Measurements from ENCODE around the gene PALS2. TPM values are rescaled to one million over a fixed set of nuclear protein-coding genes. Genes with fewer than 3 reads are reported as not detected.

PALS2 gene
- total and polyA plus RNA-seq, 2 donors from 2014 or later, result 5.6 to 35.6 TPM

DNA sequence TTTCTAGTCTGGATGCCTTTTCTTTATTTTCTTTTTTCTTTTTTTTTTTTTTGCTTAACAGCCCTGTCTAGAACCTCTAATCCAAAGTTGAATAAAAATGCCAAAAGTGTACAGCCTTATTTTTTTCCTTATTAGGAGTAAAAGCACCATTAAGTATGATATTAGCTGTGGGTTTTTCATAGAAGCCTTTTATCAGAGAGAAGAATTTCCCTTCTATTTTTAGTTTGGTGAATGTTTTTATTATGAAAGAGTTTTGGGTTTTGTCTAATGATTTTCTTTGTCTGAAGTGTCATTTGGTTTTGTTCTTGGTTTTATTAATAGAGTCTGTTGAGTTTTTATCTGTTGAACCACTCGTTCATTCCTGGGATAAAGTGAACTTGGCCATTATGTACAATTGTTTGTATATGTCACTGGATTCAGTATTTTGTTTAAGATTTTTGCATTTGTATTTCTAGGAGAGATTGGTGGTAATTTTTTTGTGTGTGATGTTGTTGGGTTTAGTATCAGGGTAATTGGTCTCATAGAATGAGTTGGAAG is 49.5 kb downstream of the PALS2 start:
- FAIRE-seq, result no peak
- H3K4me1 ChIP-seq (ENCODE audit: control insufficient read depth in 2 of 3, insufficient read depth in 2 of 3, low read depth in 1 of 3, low read length in 3 of 3), result no peaks in the 10 kb centered on the region
- H3K36me3 ChIP-seq (ENCODE audit: control insufficient read depth in 2 of 3, insufficient read depth in 3 of 3, low read length in 3 of 3), result no peaks in the 10 kb centered on the region
- peaks cover 0 to 3% (median 0%) of the 10 kb centered on the region in 3 donors for H3K9me3 ChIP-seq (ENCODE audit: control insufficient read depth in 2 of 3, insufficient read depth in 1 of 3, low read length in 3 of 3)
- H3K4me3 ChIP-seq (ENCODE audit: low read length in 3 of 3), result no peak overlapping the region
- DNase-seq, result no peak
- no peak overlapping the region for H3K27ac ChIP-seq (ENCODE audit: low read depth in 2 of 2, low read length in 2 of 2)
- no peak overlapping the region for H3K9ac ChIP-seq (ENCODE audit: low read length in 3 of 3)
- H3K27me3 ChIP-seq (ENCODE audit: control insufficient read depth, insufficient read depth, low read length), result no peaks in the 10 kb centered on the region
- intact Hi-C loops (cut with DNase I), result no loop called here
- TF ChIP-seq, protein P1, sequence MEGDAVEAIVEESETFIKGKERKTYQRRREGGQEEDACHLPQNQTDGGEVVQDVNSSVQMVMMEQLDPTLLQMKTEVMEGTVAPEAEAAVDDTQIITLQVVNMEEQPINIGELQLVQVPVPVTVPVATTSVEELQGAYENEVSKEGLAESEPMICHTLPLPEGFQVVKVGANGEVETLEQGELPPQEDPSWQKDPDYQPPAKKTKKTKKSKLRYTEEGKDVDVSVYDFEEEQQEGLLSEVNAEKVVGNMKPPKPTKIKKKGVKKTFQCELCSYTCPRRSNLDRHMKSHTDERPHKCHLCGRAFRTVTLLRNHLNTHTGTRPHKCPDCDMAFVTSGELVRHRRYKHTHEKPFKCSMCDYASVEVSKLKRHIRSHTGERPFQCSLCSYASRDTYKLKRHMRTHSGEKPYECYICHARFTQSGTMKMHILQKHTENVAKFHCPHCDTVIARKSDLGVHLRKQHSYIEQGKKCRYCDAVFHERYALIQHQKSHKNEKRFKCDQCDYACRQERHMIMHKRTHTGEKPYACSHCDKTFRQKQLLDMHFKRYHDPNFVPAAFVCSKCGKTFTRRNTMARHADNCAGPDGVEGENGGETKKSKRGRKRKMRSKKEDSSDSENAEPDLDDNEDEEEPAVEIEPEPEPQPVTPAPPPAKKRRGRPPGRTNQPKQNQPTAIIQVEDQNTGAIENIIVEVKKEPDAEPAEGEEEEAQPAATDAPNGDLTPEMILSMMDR (IDR thresholded peaks at IDR 0.05; ENCODE audit: borderline replicate concordance, extremely low read depth, insufficient read depth), result no peak

Other genes with a start within 250 kb of the PALS2 start
- 11.7 TPM for gene GSDME, start 184.0 kb downstream of the PALS2 start, total RNA-seq
- gene GSDME, start 184.0 kb downstream of the PALS2 start, polyA plus RNA-seq (ENCODE audit: insufficient read depth, low read depth, low replicate concordance), result 16.8 TPM